HG03432 (cell line): ENCODE measurements around the gene TMEM44.
"Not testable (repeated sequence)": the region's sequence is repeated elsewhere in the genome, so short reads cannot be mapped to it uniquely, and the experiment has no call there.

Source experiments
- ATAC-seq: cut with Tn5 transposase; IDR thresholded peaks from one replicate; pipeline ENCODE4 v1.9.1; 2021; ENCODE audit warnings: mild to moderate bottlenecking, moderate library complexity; ENCODE audit not compliant: unreplicated experiment

TMEM44 gene

GRCh38 chr3:194612221-194612620 is 21.0 kb downstream of the TMEM44 start:
- no peak for ATAC-seq

GRCh38 chr3:194610689-194611088 is 22.5 kb downstream of the TMEM44 start:
- ATAC-seq, result no peak

- no peak for ATAC-seq
Observed at GRCh38 chr3:194609601-194610000, 23.6 kb downstream of the TMEM44 start.

- ATAC-seq, result no peak
Observed at GRCh38 chr3:194608981-194609380, 24.2 kb downstream of the TMEM44 start.

- no peak for ATAC-seq
Observed at GRCh38 chr3:194607592-194608389, 25.4 kb downstream of the TMEM44 start.

GRCh38 chr3:194606941-194607340 is 26.3 kb downstream of the TMEM44 start:
- no peak for ATAC-seq

GRCh38 chr3:194606163-194606562 is 27.1 kb downstream of the TMEM44 start:
- ATAC-seq, result no peak

- ATAC-seq, result not testable (repeated sequence)
Observed at GRCh38 chr3:194605314-194605713, 27.9 kb downstream of the TMEM44 start.

GRCh38 chr3:194604837-194605236 is 28.4 kb downstream of the TMEM44 start:
- no peak for ATAC-seq

GRCh38 chr3:194604126-194604525 is 29.1 kb downstream of the TMEM44 start:
- no peak for ATAC-seq

- no peak for ATAC-seq
Observed at GRCh38 chr3:194602669-194603171, 30.5 kb downstream of the TMEM44 start.

GRCh38 chr3:194598771-194599557 is 34.3 kb downstream of the TMEM44 start:
- ATAC-seq, result no peak

- no peak for ATAC-seq
Observed at GRCh38 chr3:194596906-194597305, 36.3 kb downstream of the TMEM44 start.

GRCh38 chr3:194592798-194593752 is 40.1 kb downstream of the TMEM44 start:
- no peak for ATAC-seq

GRCh38 chr3:194588741-194589140 is 44.5 kb downstream of the TMEM44 start:
- no peak for ATAC-seq

GRCh38 chr3:194588236-194588635 is 45.0 kb downstream of the TMEM44 start:
- ATAC-seq, result no peak

- no peak for ATAC-seq
Observed at GRCh38 chr3:194587438-194587931, 45.7 kb downstream of the TMEM44 start.

- ATAC-seq, result no peak
Observed at GRCh38 chr3:194586836-194587235, 46.4 kb downstream of the TMEM44 start.

- ATAC-seq, result no peak
Observed at GRCh38 chr3:194585880-194586281, 47.3 kb downstream of the TMEM44 start.

GRCh38 chr3:194584866-194585265 is 48.4 kb downstream of the TMEM44 start:
- no peak for ATAC-seq
